Measurements from ENCODE around the gene ANXA8. TPM values are rescaled to one million over a fixed set of nuclear protein-coding genes. Genes with fewer than 3 reads are reported as not detected.
A peak's percentile ranks its signal among the peaks of the same experiment; 100 is the strongest.

ANXA8 gene
- total RNA-seq, 8 experiments from 2014 or later = 0.11 to 2.1 (median 1.3) TPM; not detected in 4

- 10 to 67% (median 41%) methylated on average over 1 to 3 of the region's 9 CpGs; no CpG with 5 or more reads in 2 of the 10 experiments for WGBS, 10 experiments
- ATAC-seq (replicated peaks in 6 of 8) = peak in 4 of 8 experiments; percentile 18 to 82 (median 40)
- no peaks in the 10 kb centered on the region for H3K4me1 ChIP-seq (replicated peaks in 1 of 2)
- no peak overlapping the region for H3K4me3 ChIP-seq
- in situ Hi-C loops (cut with MboI; ENCODE audit: low pct_unique_long_range_greater_than_20kb in 2 of 9, low sequenced_read_pairs in 9 of 9, unreplicated experiment in 9 of 9) = no loop called here
- no peak overlapping the region for H3K27ac ChIP-seq
These were observed 34.6 kb downstream of the ANXA8 start for GRCh38 chr10:47449102-47449978.

- Histone ChIP-seq H3K4me1 (replicated peaks in 1 of 2) (no peaks in the 10 kb centered on the region), H3K4me3 (no peak overlapping the region), H3K27ac (no peak overlapping the region)
- in situ Hi-C loops (cut with MboI; ENCODE audit: low pct_unique_long_range_greater_than_20kb in 2 of 9, low sequenced_read_pairs in 9 of 9, unreplicated experiment in 9 of 9) = no loop called here
- ATAC-seq (replicated peaks in 6 of 8) = no peak
- 80 to 100% (median 93%) methylated on average over 1 of the region's 3 CpGs; no CpG with 5 or more reads in 6 of the 10 experiments for WGBS, 10 experiments
These were observed 36.2 kb downstream of the ANXA8 start for GRCh38 chr10:47447705-47448104.

- no peak overlapping the region for H3K27ac ChIP-seq
- ATAC-seq (replicated peaks in 6 of 8) = no peak
- WGBS, 10 experiments = 0 to 86% (median 40%) methylated on average over 1 of the region's 4 CpGs; no CpG with 5 or more reads in 5 of the 10 experiments
- in situ Hi-C loops (cut with MboI; ENCODE audit: low pct_unique_long_range_greater_than_20kb in 2 of 9, low sequenced_read_pairs in 9 of 9, unreplicated experiment in 9 of 9) = no loop called here
- H3K4me1 ChIP-seq (replicated peaks in 1 of 2) = no peaks in the 10 kb centered on the region
- H3K4me3 ChIP-seq = no peak overlapping the region
These were observed 36.7 kb downstream of the ANXA8 start for GRCh38 chr10:47447209-47447608.

GRCh38 chr10:47445720-47446119 lies 38.2 kb downstream of the ANXA8 start:
- no peak for ATAC-seq (replicated peaks in 6 of 8)
- in situ Hi-C loops (cut with MboI; ENCODE audit: low pct_unique_long_range_greater_than_20kb in 2 of 9, low sequenced_read_pairs in 9 of 9, unreplicated experiment in 9 of 9) = no loop called here
- no peak overlapping the region for H3K27ac ChIP-seq
- no peak overlapping the region for H3K4me3 ChIP-seq
- H3K4me1 ChIP-seq (replicated peaks in 1 of 2) = no peaks in the 10 kb centered on the region
- 0 to 75% (median 53%) methylated on average over 1 of the region's 1 CpG; no CpG with 5 or more reads in 1 of the 10 experiments for WGBS, 10 experiments

- in situ Hi-C loops (cut with MboI; ENCODE audit: low pct_unique_long_range_greater_than_20kb in 2 of 9, low sequenced_read_pairs in 9 of 9, unreplicated experiment in 9 of 9) = no loop called here
- no peak for ATAC-seq (replicated peaks in 6 of 8)
- 0 to 86% (median 7%) methylated on average over 1 of the region's 2 CpGs; no CpG with 5 or more reads in 6 of the 10 experiments for WGBS, 10 experiments
- H3K4me3 ChIP-seq = no peak overlapping the region
- H3K4me1 ChIP-seq (replicated peaks in 1 of 2) = no peaks in the 10 kb centered on the region
- no peak overlapping the region for H3K27ac ChIP-seq
These were observed 39.9 kb downstream of the ANXA8 start for GRCh38 chr10:47444047-47444446.

GRCh38 chr10:47443145-47443544 lies 40.8 kb downstream of the ANXA8 start:
- 29 to 86% (median 67%) methylated on average over 1 to 2 of the region's 2 CpGs; no CpG with 5 or more reads in 5 of the 10 experiments for WGBS, 10 experiments
- no peak overlapping the region for H3K27ac ChIP-seq
- H3K4me3 ChIP-seq = no peak overlapping the region
- in situ Hi-C loops (cut with MboI; ENCODE audit: low pct_unique_long_range_greater_than_20kb in 2 of 9, low sequenced_read_pairs in 9 of 9, unreplicated experiment in 9 of 9) = no loop called here
- ATAC-seq (replicated peaks in 6 of 8) = no peak
- no peaks in the 10 kb centered on the region for H3K4me1 ChIP-seq (replicated peaks in 1 of 2)

- Histone ChIP-seq H3K27ac (no peak overlapping the region), H3K4me3 (no peak overlapping the region), H3K4me1 (replicated peaks in 1 of 2) (no peaks in the 10 kb centered on the region)
- WGBS, 10 experiments = 0 to 86% (median 60%) methylated on average over 1 to 4 of the region's 5 CpGs; no CpG with 5 or more reads in 5 of the 10 experiments
- in situ Hi-C loops (cut with MboI; ENCODE audit: low pct_unique_long_range_greater_than_20kb in 2 of 9, low sequenced_read_pairs in 9 of 9, unreplicated experiment in 9 of 9) = no loop called here
- ATAC-seq (replicated peaks in 6 of 8) = no peak
These were observed 41.6 kb downstream of the ANXA8 start for GRCh38 chr10:47442351-47442750.

- in situ Hi-C loops (cut with MboI; ENCODE audit: low pct_unique_long_range_greater_than_20kb in 2 of 9, low sequenced_read_pairs in 9 of 9, unreplicated experiment in 9 of 9) = no loop called here
- 0 to 60% (median 36%) methylated on average over 1 to 3 of the region's 4 CpGs; no CpG with 5 or more reads in 5 of the 10 experiments for WGBS, 10 experiments
These were observed 42.0 kb downstream of the ANXA8 start for GRCh38 chr10:47441938-47442337.

GRCh38 chr10:47440207-47440606 lies 43.7 kb downstream of the ANXA8 start:
- 70 to 96% (median 87%) methylated on average over 3 to 4 of the region's 4 CpGs; no CpG with 5 or more reads in 3 of the 10 experiments for WGBS, 10 experiments
- ATAC-seq (replicated peaks in 6 of 8) = no peak
- in situ Hi-C loops (cut with MboI; ENCODE audit: low pct_unique_long_range_greater_than_20kb in 2 of 9, low sequenced_read_pairs in 9 of 9, unreplicated experiment in 9 of 9) = no loop called here
- no peaks in the 10 kb centered on the region for H3K4me1 ChIP-seq (replicated peaks in 1 of 2)
- no peak overlapping the region for H3K4me3 ChIP-seq
- H3K27ac ChIP-seq = no peak overlapping the region

More at GRCh38 chr10:47441938-47442337, 42.0 kb downstream of the ANXA8 start:
- no peaks in the 10 kb centered on the region for H3K4me1 ChIP-seq (replicated peaks in 1 of 2)
- ATAC-seq (replicated peaks in 6 of 8) = no peak
- no peak overlapping the region for H3K4me3 ChIP-seq
- no peak overlapping the region for H3K27ac ChIP-seq

GRCh38 chr10:47438857-47439474 lies 44.9 kb downstream of the ANXA8 start:
- ATAC-seq (replicated peaks in 6 of 8) = peak in 4 of 8 experiments; percentile 80 to 100 (median 100)
- Histone ChIP-seq H3K4me1 (replicated peaks in 1 of 2) (no peaks in the 10 kb centered on the region), H3K4me3 (no peak overlapping the region), H3K27ac (no peak overlapping the region)
- in situ Hi-C loops (cut with MboI; ENCODE audit: low pct_unique_long_range_greater_than_20kb in 2 of 9, low sequenced_read_pairs in 9 of 9, unreplicated experiment in 9 of 9) = no loop called here
- WGBS, 10 experiments = 14 to 80% (median 41%) methylated on average over 1 to 6 of the region's 6 CpGs; no CpG with 5 or more reads in 2 of the 10 experiments

- no peak overlapping the region for H3K27ac ChIP-seq
- no peaks in the 10 kb centered on the region for H3K4me1 ChIP-seq (replicated peaks in 1 of 2)
- in situ Hi-C loops (cut with MboI; ENCODE audit: low pct_unique_long_range_greater_than_20kb in 2 of 9, low sequenced_read_pairs in 9 of 9, unreplicated experiment in 9 of 9) = no loop called here
- ATAC-seq (replicated peaks in 6 of 8) = no peak
- no peak overlapping the region for H3K4me3 ChIP-seq
These were observed 48.8 kb downstream of the ANXA8 start for GRCh38 chr10:47435081-47435480.

GRCh38 chr10:47425813-47426419 lies 58.0 kb downstream of the ANXA8 start:
- Histone ChIP-seq H3K4me1 (replicated peaks in 1 of 2) (no peaks in the 10 kb centered on the region), H3K4me3 (no peak overlapping the region), H3K27ac (no peak overlapping the region)
- WGBS, 10 experiments = 0 to 83% (median 55%) methylated on average over 1 to 3 of the region's 4 CpGs; no CpG with 5 or more reads in 6 of the 10 experiments
- ATAC-seq (replicated peaks in 6 of 8) = no peak
- in situ Hi-C loops (cut with MboI; ENCODE audit: low pct_unique_long_range_greater_than_20kb in 2 of 9, low sequenced_read_pairs in 9 of 9, unreplicated experiment in 9 of 9) = loop anchor here in 1 of 9 experiments (10.0 kb wide), 1 partner anchor 51 kb away; no protein-coding TSS in a partner anchor

GRCh38 chr10:47424231-47424630 lies 59.7 kb downstream of the ANXA8 start:
- WGBS, 10 experiments = 16 to 100% (median 53%) methylated on average over 1 to 5 of the region's 8 CpGs; no CpG with 5 or more reads in 2 of the 10 experiments
- in situ Hi-C loops (cut with MboI; ENCODE audit: low pct_unique_long_range_greater_than_20kb in 2 of 9, low sequenced_read_pairs in 9 of 9, unreplicated experiment in 9 of 9) = loop anchor here in 1 of 9 experiments (10.0 kb wide), 1 partner anchor 49 kb away; no protein-coding TSS in a partner anchor
- Histone ChIP-seq H3K4me1 (replicated peaks in 1 of 2) (peaks cover 0 to 3% of the 10 kb centered on the region in 2 donors), H3K27ac (no peak overlapping the region), H3K4me3 (no peak overlapping the region)
- ATAC-seq (replicated peaks in 6 of 8) = no peak
